Stimulated activated CD8-positive, alpha-beta memory T cell treated with anti-CD3 and anti-CD28 coated beads, Interleukin-7, amount 100 ng/mL, for 4 hours (primary cell): ENCODE results near the gene SRGAP3.
"Not testable (repeated sequence)": the region's sequence is repeated elsewhere in the genome, so short reads cannot be mapped to it uniquely, and the experiment has no call there.

Source experiments
- DNase-seq, 2 donors: peaks; one replicate each; pipeline ENCODE4 v3.0.0-alpha.2; 2020; ENCODE audit warnings: low read depth in 2 of 2

Gene SRGAP3

DNA sequence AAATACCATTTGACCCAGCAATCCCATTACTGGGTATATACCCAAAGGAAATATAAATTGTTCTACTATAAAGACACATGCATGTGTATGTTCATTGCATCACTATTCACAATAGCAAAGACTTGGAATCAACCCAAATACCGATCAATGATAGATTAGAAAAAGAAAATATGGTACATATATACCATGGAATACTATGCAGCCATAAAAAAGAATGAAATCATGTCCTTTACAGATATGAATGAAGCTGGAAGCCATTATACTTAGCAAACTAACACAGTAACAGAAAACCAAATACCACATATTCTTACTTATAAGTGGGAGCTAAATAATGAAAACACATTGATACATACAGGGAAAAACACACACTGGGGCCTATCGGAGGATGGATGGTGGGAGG lies 164.0 kb downstream of the SRGAP3 start:
- DNase-seq = not testable (repeated sequence)

DNA sequence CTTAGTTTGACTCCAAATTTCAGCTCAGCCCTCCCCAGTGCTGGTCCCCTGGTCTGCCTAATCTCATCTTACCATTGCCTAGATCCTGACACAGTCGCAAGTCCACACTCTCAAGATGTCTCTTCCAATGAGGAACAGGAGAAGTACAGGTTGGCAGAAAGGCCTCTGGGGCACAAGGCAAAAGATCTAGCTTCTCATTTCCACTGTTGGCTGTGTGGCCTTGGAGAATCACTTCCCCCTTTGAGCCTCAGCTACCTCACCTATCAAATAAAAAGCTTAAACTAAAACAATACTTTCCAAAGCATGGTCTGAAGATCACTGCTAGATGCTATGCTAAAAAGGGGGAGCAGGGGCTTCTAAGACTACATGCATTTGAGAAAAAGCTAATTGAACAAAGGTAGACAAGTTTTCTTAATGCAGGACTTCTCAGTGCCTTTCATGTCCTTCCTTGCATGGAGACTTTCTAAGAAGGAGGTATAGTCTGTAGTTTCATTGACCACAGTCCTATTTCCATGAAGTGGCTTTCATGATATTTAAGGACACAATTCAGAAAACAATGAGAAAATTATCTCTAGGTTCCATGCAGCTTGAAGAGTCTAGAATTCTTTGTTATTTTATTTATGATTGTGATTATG lies 168.1 kb downstream of the SRGAP3 start:
- DNase-seq = no peak

DNA sequence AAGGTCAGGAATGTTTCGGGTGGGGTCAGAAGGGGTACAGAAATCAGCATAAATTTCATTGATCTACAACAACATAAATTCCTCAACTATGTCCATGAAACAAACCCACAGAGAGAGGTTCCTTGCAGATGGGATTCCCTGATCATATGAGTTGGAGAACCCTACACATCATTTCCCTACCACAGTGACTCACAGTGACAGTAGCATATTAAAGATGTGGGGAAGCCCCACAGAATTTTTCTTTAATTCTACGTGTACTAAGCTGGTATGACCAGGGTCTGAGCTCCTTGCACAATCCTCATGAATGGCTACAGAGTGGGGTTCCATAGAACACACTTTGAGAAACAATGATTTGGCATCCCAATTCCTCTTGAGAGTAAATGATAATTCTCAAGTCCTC lies 169.3 kb downstream of the SRGAP3 start:
- DNase-seq = no peak

DNA sequence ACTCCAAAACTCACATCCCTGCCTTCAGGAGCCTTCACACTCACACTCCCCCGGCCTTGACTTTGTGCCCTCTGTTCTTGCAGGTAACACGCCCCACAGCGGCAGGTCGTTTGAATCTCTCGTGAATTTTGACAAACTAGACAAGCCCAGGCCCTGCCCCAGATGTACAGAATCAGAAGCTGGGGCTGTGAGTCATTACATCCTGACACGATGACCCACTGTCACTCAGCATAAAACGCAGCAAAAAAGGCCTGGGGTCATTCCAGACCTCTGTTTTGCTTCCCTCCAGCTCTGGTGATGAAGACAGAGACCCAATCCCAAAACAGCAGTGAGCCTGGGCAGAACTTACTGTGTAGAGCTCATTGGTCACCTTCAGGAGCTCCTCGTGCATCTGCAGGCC lies 169.8 kb downstream of the SRGAP3 start:
- DNase-seq = no peak

DNA sequence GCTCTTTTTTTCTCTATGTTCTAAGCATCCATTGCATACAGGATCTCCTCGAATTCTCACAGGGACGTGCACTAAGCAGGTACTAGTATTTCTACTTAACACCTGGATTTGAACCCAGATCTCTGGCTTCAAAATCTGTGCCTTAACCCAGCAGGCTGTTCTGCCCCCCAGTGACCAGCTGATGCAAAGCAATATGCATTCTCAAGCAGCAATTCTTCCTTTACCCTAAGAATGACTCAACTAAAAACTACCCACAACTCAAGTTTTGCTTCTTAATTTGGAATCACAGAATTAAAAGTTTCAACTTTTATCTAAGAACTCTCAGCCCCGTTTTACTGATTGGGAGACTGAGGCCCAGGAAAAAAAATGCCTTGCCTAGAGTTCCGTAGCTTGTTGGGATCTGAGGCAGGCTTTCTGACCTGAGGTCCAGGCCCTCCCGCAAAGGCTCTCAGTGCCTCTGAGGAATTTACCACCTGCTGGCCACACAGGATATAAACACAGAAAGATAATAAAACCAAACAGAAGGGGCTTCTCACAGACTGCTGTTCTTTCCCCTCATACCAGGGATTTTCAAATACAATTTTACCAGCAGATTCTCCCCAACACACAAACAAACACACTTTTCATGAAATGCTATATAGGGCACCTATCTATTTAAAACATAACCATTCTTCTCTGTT lies 170.7 kb downstream of the SRGAP3 start:
- DNase-seq = no peak

DNA sequence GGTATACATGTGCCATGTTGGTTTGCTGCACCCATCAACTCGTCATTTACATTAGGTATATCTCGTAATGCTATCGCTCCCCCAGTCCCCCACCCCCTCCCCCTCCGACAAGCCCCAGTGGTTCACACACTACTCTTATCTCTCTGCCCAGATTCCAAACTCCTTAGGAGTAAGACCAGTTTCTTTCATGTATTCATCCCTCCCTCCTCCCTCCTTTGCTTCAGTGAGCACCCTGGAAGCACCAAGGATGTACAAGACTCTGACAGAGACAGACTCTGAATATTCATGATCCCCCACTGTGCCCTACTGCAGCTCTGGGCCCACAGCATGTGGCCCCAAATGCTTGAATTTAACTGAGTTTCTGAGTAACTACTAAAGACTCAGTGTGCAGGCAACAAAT lies 172.4 kb downstream of the SRGAP3 start:
- no peak for DNase-seq

DNA sequence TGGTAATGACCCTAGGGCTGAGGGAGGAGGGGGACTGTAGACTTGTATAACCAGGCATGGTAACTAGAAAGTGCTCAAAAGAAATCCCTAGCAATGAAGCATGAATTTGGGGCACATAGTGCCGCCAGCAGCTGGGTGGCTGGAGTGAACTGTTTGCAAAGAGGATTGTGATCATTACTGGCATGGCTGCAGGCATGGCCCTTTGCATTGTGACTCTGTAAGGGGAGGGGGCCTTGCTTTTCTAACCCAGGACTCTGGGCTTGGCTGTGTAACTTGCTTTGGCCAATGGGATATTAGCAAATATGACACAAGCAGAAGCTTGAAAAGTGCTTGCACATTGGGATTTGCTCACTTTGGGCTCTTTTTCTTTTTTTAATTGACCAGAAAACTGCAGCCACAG lies 173.7 kb downstream of the SRGAP3 start:
- DNase-seq = no peak

DNA sequence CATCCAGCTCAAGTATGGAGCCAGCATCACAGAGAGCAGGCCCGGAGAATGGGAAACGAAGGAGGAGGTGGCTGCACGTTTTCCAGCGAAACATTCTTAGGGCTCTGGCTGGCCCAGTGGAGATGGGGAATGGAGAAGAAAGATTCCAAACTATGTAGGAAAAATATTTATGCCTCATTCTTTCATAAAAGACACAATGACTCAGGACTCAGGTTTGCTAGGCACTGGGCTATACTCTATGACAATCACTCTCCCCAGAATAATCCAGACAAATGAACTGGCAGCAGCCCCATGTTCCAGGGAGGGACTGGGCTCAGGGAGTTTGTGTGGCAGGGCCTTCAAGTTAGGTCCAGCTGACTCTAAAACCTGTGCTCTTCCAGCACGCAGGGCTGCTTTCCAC lies 175.4 kb downstream of the SRGAP3 start:
- no peak for DNase-seq

DNA sequence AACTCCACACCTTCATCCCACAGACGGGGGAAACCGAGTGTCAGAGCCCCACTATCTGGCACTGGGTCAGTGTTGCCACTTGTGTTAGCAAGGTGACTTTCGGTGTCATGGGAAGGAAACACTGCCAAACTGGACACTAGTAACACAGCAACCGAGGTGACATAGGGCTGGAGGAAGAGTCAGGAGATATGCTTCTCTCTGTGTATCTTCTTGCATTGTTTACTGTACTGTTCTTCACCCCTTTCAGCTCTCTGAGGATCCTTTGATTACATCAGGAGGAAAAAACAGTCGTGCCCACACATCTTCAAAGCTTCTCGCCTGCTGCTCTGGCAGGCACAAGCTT lies 176.8 kb downstream of the SRGAP3 start:
- no peak for DNase-seq

DNA sequence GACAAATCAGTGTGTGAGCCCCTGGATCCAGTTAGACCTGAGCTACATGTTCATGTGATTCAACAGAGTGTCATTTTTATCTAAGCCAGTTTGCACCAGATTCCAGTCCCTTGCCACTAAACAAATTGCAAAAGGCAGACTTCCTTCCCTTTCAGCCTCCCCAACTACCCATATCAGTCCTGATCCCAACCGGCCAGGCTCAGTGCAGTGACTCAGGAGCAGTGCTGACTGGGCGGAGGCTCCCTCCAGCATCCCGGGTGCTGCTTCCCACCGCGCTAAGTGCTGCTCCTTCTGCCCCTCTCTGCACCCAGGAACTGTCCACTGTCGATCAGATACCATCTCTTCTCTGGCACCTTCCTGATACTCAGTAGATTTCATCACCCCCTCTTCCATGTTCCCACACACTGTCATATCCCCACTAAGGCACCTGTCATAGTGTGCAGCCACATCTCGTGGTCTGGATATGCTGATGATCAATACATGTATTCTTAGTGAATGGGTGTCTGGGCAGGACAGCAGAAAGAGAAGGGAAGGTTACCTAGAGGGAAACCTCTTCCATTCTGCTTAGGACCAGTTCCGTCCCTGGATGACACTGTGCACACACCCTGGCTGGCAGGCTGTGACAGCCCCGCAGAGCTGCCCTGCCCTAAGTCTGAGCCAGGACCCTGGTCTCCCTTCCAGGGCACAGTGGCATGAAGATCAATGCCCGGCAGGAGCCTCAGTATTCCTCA lies 177.3 kb downstream of the SRGAP3 start:
- DNase-seq = no peak

DNA sequence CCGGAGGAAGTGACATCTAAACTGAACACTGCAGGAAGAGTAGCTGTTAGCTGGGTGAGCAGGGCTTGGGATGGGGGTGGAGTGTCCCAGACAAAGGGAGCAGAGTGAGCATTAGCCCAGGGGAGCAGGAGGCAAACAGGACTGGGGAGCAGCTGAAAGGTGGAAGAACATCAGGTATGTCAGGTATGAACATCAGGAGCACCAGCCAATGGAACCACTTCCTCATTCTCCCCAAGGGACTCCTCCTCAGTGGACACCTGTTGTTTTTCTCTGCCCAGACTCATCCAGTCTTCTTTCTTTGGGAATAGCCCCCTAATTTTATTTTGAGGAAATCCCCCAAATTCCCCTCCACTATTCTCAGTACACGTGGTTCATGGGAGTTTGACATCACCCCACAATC lies 178.5 kb downstream of the SRGAP3 start:
- DNase-seq = no peak

DNA sequence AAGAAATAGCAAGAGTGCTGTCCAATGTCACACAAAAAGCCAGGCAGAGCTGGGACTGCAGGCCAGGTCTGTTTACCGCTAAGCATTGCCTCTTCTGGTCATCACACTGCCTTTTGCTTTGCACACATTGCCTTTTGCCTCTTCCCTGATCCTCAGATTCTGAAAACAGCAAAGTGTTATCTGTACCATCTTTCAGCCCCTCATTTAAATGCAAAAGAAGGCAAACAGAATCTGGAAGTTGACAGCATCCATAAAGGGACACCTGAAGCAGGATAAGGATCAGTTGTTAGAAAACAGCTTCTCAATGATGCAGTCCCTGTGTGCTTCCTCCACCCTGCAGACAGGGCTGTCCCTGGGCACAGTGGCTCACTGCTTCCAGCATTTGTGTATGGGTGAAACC lies 179.5 kb downstream of the SRGAP3 start:
- no peak for DNase-seq

DNA sequence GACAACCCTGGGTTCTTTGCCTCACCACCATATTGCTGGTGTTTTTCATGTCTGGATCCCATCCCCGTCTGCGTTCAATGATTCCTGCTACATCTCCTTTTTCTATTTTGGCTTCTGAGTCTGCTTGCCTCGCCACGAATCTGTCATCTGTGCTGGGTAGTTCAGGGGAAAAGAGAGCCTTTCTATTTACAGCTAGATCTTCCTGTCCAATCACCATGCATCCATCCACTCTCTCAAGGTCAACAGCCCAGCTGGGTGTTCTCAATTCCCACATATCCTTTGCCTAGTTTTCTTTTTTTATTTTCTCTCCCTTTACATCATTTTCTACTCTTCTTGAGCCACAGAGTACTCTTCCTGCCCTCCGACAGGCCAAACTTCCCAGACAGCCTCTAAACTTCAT lies 181.4 kb downstream of the SRGAP3 start:
- DNase-seq = no peak

DNA sequence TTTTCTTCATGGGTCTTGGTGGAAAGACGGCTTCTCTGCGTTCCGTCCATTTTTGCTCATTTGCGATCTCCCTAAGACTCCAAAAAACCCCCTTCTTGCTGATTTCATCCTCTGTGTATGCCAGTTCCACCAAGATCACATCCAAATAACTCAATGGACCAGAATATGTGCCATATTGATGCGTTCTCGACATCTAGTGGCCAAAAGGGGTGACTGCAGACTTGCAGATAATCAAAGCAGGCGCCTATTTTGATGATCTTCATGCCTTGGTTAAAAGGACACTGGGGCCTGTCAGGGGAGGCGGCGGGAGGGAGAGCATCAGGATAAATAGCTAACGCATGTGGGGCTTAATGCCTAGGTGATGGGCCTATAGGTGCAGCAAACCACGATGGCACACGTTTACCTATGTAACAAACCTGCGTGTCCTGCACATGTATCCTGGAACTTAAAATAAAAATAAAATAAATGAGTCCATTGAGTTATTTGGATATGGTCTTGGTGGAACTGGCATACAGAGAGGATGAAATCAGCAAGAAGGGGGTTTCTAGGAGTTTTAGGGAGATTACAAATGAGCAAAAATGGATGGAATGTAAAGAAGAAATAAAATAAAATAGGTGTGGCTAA lies 182.0 kb downstream of the SRGAP3 start:
- DNase-seq = no peak

DNA sequence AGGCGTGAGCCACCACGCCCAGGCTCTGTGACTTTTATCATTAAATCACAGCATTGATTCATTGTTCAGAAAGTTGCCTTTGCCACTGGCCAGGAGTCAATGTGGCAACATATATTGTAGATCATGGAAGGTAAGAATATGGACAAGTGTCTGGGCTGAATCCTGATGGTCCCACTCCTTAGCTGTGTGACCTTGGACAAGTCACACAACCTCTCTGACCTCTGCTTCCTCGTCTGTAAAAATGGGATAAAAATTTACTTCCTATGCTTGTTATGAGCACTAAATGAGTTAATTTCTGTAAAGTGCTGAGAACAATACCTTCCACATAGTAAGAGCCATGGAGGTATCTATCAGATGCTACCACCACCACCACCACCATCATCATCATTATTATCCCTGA lies 182.7 kb downstream of the SRGAP3 start:
- no peak for DNase-seq

DNA sequence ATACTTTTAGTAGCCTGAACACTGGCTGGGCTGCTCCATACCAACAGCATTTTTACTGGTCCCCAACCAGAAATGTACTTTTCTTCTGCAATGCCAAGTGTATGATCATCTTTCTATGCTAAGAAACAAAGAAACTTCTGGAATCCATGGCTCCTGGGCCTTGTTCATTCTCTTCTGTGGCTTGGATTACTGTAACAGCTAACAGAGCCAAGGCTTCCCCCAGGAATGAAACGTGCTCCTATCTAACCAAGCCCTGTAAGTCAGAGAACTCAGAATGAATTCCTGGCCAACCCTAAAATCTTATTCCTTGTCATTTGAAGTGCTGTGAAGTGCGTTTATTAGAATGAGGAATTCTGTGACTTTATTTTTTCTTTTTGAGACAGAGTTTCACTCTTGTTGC lies 183.3 kb downstream of the SRGAP3 start:
- no peak for DNase-seq

DNA sequence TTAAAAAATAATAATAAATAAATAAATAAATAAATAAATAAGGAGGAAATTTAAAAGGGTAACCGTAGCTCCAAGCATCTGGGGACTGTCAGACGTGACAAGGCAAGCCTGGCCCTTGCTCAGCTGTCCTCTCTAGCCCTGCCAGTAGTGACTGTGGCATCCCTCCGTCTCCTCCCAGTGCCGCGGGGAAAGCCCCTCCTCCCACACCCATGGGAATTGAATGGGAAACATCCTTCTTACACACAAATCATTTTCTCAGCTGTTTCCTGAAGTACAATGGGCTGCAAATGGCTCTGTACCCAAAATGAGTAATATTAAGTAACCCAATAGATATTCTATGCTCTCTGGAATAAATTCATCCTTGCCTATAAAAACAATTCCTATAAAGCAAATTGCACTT lies 184.6 kb downstream of the SRGAP3 start:
- DNase-seq = no peak

DNA sequence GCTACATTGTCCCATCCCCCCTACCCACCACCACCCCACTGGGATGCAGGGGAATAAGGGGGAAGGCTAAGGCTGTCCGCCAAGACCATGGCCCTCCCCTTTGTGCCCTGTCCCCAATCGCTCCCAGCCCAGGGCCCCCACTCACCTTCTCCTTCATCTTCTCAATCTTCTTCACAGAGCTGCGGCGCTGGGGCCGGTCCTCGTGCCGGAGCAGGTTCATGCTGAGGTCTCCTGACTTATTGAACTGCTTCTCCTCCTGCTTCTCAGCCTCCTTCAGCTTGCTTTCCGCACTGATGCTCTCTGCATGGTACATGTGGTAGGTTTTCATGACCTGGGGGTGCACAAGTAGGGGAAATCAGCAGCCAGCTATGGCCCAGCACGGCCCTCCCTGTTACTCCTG lies 185.2 kb downstream of the SRGAP3 start:
- DNase-seq = no peak

DNA sequence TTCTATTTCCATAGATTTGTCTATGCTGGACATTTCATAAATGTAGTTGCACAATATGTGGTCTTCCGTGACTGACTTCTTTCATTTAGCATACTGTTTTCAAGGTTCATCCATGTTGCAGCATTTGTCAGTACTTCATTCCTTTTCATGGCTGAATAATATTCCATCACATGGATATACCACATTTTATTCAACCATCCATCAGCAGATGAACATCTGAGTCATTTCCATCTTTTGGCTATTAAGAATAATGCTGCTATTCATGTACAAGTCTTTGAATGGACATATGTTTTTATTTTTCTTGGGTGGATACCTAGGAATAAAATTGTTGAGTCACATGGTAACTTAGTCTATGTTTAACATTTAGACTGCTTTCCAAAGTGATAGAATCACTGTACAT lies 186.9 kb downstream of the SRGAP3 start:
- no peak for DNase-seq

DNA sequence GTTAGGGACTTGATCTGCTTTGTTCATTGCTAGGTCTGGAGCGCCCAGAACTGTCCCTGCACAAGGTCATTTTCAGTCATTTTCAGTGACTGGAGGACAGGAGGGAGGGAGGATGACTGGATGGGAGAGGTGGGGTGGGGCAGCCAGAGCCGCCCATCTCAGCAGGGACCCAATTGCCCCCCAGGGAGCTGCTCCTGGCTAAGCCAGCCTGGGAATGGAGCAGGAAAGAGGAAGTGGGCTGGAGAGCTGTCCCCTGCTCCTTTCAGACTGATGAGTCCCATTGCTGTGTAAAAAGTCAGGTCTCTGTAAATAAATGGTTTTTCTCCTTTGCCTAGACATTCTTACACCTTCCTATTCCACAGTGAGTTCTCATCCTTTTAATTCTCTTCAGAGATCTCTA lies 187.8 kb downstream of the SRGAP3 start:
- DNase-seq = no peak

DNA sequence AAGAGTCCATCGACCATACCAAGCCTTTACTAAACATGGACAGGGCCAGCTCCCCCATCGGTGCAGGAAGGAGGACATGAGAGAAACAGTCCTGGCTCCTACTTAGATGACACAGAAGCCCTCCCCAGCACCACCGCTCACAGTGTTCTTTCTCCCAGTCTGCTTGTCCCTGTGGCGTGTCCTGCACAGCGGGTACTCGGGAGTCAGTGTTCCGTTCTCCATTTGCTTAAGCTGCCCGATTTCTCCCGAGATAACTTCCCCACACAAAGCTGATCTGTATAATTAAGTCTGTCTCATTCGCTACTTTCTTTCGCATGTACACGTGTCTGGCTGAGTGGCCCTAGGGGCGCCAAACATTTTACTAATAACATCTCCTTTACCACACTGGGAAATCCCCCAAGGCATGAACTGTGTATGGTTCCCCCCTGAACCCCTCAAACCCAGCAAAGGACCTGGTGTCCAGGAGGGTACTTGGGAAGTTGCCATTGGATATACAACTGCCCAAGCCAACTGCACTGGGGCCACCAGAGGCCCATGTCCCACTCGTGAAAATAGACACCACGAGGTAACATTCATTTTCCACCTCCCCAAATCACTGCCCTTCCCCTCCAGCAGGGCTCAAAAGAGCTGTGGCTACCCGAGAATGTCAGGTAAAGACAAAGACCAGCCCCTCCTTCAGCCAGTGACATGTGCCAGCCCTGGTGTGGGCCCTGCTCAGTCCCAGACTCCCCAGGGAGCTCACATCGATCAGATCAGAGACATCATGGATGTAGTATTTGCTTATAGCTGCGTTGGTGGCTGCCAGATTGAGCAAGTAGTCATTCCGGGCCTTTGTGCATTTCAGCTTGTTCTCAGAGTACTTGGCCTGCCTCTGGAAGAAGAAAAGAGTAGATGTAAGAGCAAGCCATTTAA lies 189.7 kb downstream of the SRGAP3 start:
- DNase-seq = no peak

DNA sequence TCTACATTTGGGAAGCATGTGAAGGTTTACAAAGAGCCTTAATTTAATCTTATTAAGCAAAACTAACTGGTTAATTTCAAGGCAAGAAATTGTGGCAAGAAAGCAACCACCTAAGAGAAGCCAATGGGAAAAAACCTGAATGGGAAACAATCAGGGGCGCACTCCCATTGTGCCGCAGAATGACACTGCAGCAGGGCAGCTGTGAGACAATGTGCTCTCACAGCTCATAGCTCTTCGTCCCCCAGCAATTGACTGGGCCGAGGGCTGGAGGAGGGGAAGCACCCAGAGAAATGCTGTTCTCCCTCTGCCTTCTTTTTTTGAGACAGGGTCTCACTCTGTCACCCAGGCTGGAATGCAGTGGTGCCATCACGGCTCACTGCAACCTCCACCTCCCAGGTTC lies 192.9 kb downstream of the SRGAP3 start:
- DNase-seq = no peak
